ENCODE measurements around the gene DHX30. TPM values are rescaled to one million over a fixed set of nuclear protein-coding genes. Genes with fewer than 3 reads are reported as not detected.

Gene DHX30
- total and polyA plus RNA-seq, 10 donors, result 31.9 to 73.5 (median 57.3) TPM

DNA sequence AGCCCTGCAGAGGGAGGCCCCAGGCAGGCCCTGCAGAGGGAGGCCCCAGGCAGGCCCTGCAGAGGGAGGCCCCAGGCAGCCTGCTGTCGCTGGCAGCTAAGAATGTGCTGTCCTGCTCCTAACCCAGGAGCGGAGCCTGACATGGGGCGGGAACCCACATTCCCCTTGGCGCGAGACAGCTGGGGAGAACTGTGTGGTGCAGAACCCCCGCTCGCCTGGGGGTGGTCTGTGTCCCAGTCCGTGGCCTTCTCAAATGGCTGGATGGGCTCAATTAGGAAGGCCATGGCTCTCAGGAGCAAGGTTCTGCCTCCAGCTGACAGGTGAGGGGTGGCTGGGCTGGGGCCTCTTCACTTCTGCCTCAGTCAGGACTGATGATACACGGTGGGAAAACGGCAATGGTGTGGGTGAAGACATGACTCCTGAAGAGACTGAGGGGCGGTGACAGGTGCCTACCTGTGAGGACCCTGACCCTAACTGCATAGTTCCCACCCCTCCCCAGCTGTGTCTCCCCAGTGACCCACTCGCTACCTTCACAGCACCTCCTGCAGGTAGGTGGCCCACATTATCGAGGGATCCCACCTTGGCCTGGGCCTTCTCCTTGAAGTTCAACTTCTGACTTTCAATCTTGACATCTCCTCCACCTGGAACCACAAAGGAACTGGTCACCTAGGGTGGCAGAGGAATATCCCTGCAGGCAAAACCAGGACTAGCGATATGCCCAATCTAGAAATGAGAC is 52.0 kb downstream of the DHX30 start:
- H3K27me3 ChIP-seq (replicated peaks in 1 of 7), result no peaks in the 10 kb centered on the region
- intact Hi-C loops (cut with DNase I; ENCODE audit: low total_unique reads), result no loop called here
- TF ChIP-seq POLR2A (IDR thresholded peaks at IDR 0.05) (no peak), POLR2AphosphoS5 (IDR thresholded peaks at IDR 0.05) (no peak)
- TF ChIP-seq, protein P1, sequence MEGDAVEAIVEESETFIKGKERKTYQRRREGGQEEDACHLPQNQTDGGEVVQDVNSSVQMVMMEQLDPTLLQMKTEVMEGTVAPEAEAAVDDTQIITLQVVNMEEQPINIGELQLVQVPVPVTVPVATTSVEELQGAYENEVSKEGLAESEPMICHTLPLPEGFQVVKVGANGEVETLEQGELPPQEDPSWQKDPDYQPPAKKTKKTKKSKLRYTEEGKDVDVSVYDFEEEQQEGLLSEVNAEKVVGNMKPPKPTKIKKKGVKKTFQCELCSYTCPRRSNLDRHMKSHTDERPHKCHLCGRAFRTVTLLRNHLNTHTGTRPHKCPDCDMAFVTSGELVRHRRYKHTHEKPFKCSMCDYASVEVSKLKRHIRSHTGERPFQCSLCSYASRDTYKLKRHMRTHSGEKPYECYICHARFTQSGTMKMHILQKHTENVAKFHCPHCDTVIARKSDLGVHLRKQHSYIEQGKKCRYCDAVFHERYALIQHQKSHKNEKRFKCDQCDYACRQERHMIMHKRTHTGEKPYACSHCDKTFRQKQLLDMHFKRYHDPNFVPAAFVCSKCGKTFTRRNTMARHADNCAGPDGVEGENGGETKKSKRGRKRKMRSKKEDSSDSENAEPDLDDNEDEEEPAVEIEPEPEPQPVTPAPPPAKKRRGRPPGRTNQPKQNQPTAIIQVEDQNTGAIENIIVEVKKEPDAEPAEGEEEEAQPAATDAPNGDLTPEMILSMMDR (IDR thresholded peaks at IDR 0.05 in 8 of 11, conservative IDR thresholded peaks at IDR 0.05 in 3 of 11), result no peak
- peak; percentile 55 for DNase-seq
- H3K4me1 ChIP-seq, result no peaks in the 10 kb centered on the region
- 92 to 96% (median 94%) methylated on average over 9 to 14 of the region's 14 CpGs for WGBS, 5 donors
- H3K4me3 ChIP-seq, result no peak overlapping the region
- no peak overlapping the region for H3K27ac ChIP-seq
- H3K36me3 ChIP-seq, result peaks cover 0 to 100% (median 76%) of the 10 kb centered on the region in 6 donors
- H3K9me3 ChIP-seq, result no peaks in the 10 kb centered on the region

DNA sequence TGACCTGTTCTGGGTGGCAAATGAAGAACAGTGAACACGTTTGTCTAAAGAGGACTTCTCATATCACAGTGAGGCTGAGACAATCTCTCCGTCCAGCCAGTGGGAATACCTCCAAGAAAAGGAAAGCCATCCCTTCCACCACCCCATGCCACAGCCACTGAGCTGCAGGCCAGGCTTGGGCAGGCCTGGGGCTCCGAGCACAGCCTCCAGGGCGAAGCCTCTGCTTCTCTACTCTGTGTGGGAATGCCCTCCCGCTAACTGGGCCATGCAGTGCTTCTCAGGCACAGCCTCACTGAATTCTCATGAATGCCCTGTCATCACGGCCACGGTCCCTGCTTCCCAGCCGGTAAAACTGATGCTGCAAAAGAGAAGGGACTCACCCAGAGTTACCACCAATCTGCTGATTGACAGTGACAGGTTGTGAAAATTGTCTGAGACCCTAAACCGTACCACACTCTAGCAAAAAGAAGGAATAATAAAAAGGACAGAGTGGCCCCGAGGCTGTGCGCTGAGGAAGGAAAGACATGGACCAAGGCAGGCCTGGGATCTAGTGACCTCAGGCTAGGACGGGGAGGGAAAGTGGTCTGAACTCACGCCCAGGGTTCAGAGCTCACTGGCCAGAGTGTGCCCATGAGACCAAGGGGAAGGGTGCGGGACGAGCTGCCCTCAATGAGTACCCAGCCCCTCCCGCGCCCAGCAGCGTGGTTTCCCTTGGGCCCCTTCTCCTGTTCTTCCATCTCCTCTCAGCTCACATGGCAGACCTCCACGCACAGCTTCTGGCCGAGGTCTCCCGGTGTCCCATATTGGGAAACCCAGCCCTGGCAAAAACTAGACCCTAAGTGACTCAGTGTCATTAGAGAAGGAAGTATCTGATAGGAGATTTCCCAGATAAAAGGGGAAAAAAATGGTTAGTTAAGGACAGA is 52.8 kb downstream of the DHX30 start:
- TF ChIP-seq POLR2AphosphoS5 (IDR thresholded peaks at IDR 0.05), result peak in 1 of 3 donors; percentile 25
- TF ChIP-seq POLR2A (IDR thresholded peaks at IDR 0.05), result no peak
- 91 to 95% (median 93%) methylated on average over 18 to 21 of the region's 21 CpGs for WGBS, 5 donors
- H3K4me1 ChIP-seq, result no peaks in the 10 kb centered on the region
- peak; percentile 49 for DNase-seq
- intact Hi-C loops (cut with DNase I; ENCODE audit: low total_unique reads), result no loop called here
- H3K9me3 ChIP-seq, result no peaks in the 10 kb centered on the region
- no peaks in the 10 kb centered on the region for H3K27me3 ChIP-seq (replicated peaks in 1 of 7)
- H3K4me3 ChIP-seq, result no peak overlapping the region
- no peak overlapping the region for H3K27ac ChIP-seq
- peaks cover 0 to 100% (median 72%) of the 10 kb centered on the region in 6 donors for H3K36me3 ChIP-seq

DNA sequence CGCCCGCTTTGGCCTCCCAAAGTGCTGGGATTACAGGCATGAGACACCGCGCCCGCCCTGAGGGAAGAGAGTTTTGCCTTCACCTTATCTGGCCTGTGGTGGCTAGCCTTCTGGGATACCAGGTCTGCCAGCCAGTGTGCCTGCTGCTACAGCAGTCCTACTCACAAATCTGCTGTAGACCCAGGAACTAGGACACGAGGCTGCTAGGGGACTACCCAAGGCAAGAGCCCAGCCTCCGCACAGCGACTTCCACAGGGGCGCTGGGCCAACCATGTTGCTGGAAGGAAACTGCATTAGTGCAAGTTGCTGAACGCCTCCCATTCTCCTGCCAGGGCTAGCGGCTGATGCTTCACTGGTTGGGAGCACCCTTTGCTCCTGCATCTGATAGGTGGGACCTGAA is 53.7 kb downstream of the DHX30 start:
- Histone ChIP-seq H3K36me3 (peaks cover 0 to 100% (median 62%) of the 10 kb centered on the region in 6 donors), H3K27me3 (replicated peaks in 1 of 7) (no peaks in the 10 kb centered on the region), H3K27ac (no peak overlapping the region), H3K4me3 (no peak overlapping the region), H3K9me3 (no peaks in the 10 kb centered on the region), H3K4me1 (no peaks in the 10 kb centered on the region)
- TF ChIP-seq, protein P1 (IDR thresholded peaks at IDR 0.05 in 8 of 11, conservative IDR thresholded peaks at IDR 0.05 in 3 of 11), result no peak
- peak in 1 of 3 donors; percentile 20 for TF ChIP-seq POLR2AphosphoS5 (IDR thresholded peaks at IDR 0.05)
- no peak for TF ChIP-seq POLR2A (IDR thresholded peaks at IDR 0.05)
- intact Hi-C loops (cut with DNase I; ENCODE audit: low total_unique reads), result no loop called here
- WGBS, 5 donors, result 91 to 98% (median 97%) methylated on average over 7 to 11 of the region's 11 CpGs
- DNase-seq, result peak; percentile 49

DNA sequence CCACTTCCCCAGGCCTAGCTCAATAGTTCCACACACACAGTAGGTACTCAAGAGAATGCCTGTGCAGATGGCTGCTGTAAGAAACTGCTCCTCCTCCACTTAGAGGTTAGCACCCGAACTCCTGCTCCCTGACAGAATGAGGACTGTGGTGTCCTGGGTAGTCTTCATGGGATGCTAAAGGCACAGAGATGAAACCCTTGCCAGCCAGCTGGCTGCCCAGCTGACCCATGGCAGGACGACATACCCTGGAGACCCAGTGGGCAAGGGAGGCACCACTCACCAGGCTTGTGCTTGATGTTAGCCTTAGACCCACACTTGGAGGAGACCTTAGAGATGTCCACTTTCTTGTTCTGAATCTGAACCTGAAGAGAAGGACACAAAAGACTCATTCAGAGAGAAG is 54.2 kb downstream of the DHX30 start:
- intact Hi-C loops (cut with DNase I; ENCODE audit: low total_unique reads), result no loop called here
- peaks cover 0 to 99% (median 62%) of the 10 kb centered on the region in 6 donors for H3K36me3 ChIP-seq
- 69 to 100% (median 93%) methylated on average over 2 of the region's 2 CpGs for WGBS, 5 donors

More for the DNA sequence above, 54.2 kb downstream of the DHX30 start:
- no peaks in the 10 kb centered on the region for H3K9me3 ChIP-seq
- TF ChIP-seq POLR2A (IDR thresholded peaks at IDR 0.05) (no peak), POLR2AphosphoS5 (IDR thresholded peaks at IDR 0.05) (no peak)
- TF ChIP-seq, protein P1 (IDR thresholded peaks at IDR 0.05 in 8 of 11, conservative IDR thresholded peaks at IDR 0.05 in 3 of 11), result no peak
- no peaks in the 10 kb centered on the region for H3K4me1 ChIP-seq
- H3K27ac ChIP-seq, result no peak overlapping the region
- H3K4me3 ChIP-seq, result no peak overlapping the region
- H3K27me3 ChIP-seq (replicated peaks in 1 of 7), result no peaks in the 10 kb centered on the region
- peak; percentile 36 for DNase-seq

Measured in spleen (tissue), 11 donors.